HEK293 (cell line): ENCODE measurements around the gene TRPM6.
"Not testable (repeated sequence)": the region's sequence is repeated elsewhere in the genome, so short reads cannot be mapped to it uniquely, and the experiment has no call there.

ENCODE experiments used
- CTCF ChIA-PET: fragments of 350-600 bp; formaldehyde crosslinking; extraction: SDS; loops from one replicate; lab custom pipeline; 2021; ENCODE audit warnings: antibody characterized with exemption; lab: Yijun Ruan, JAX
- POLR2A ChIA-PET: fragments of 300-600 bp; formaldehyde crosslinking; extraction: SDS; loops from one replicate; lab custom pipeline; 2020; ENCODE audit warnings: antibody characterized with exemption, inconsistent platforms; lab: Yijun Ruan, JAX
- H3K27ac ChIP-seq: fragments of 200-500 bp; sonication (Bioruptor generic); 2 replicates; pipeline ENCODE4 v1.5.1; 2014; ENCODE audit warnings: low read depth, low read length, control low read depth, inconsistent platforms; ENCODE audit errors: extremely low read depth
- H3K36me3 ChIP-seq, 2 experiments: fragments of 200-500 bp in 1 of 2; sonication (Bioruptor generic) in 1 of 2; 1 replicate in 1 of 2; 2 replicates in 1 of 2; pipeline ENCODE4 v1.5.1; 2014 to 2017; ENCODE audit warnings: inconsistent platforms in 2 of 2, low read length in 2 of 2; ENCODE audit not compliant: control insufficient read depth in 2 of 2, insufficient read depth in 1 of 2
- H3K4me1 ChIP-seq: fragments of 200-500 bp; sonication (Bioruptor generic); 2 replicates; pipeline ENCODE4 v1.5.1; 2014; ENCODE audit warnings: mild to moderate bottlenecking, low read length, inconsistent platforms; ENCODE audit not compliant: control insufficient read depth, insufficient read depth
- H3K4me3 ChIP-seq: 2 replicates; pipeline ENCODE4 v1.5.1; 2011; ENCODE audit warnings: low read depth, mild to moderate bottlenecking, control low read depth, low read length, moderate library complexity
- H3K9me3 ChIP-seq: fragments of 200-500 bp; sonication (Bioruptor generic); 2 replicates; pipeline ENCODE4 v1.5.1; 2014; ENCODE audit warnings: low read depth, low read length, inconsistent platforms; ENCODE audit not compliant: control insufficient read depth, insufficient read depth
- FEZF1 ChIP-seq: fragments of 450-650 bp; formaldehyde crosslinking; IDR thresholded peaks from 2 replicates; pipeline ENCODE4 v1.5.1; 2016; ENCODE audit warnings: missing biosample characterization, missing genetic modification characterization
- GLIS1 ChIP-seq: fragments of 450-650 bp; formaldehyde crosslinking; IDR thresholded peaks from 2 replicates; pipeline ENCODE4 v1.5.1; 2016; ENCODE audit warnings: missing biosample characterization, missing genetic modification characterization
- IKZF3 ChIP-seq: fragments of 450-650 bp; IDR thresholded peaks from 2 replicates; pipeline ENCODE4 v1.5.0; 2018; ENCODE audit warnings: missing biosample characterization, mild to moderate bottlenecking, missing genetic modification characterization, moderate library complexity
- MEIS1 ChIP-seq: sonication (generic); formaldehyde crosslinking; IDR thresholded peaks from 2 replicates; pipeline ENCODE4 v1.8.1; 2022; ENCODE audit warnings: missing genetic modification reagents, mild to moderate bottlenecking, borderline replicate concordance
- REST ChIP-seq: fragments of 450-650 bp; formaldehyde crosslinking; IDR thresholded peaks from 2 replicates; pipeline ENCODE4 v1.5.1; 2016; ENCODE audit warnings: missing biosample characterization, missing genetic modification characterization
- SP3 ChIP-seq: fragments of 450-650 bp; formaldehyde crosslinking; IDR thresholded peaks from 2 replicates; pipeline ENCODE4 v1.5.1; 2016; ENCODE audit warnings: missing biosample characterization, missing genetic modification characterization
- ZBTB11 ChIP-seq: fragments of 450-650 bp; formaldehyde crosslinking; conservative IDR thresholded peaks from 2 replicates; pipeline ENCODE4 v1.5.1; 2016; ENCODE audit warnings: low read depth, missing biosample characterization, missing genetic modification characterization
- ZNF133 ChIP-seq: fragments of 450-650 bp; formaldehyde crosslinking; IDR thresholded peaks from 2 replicates; pipeline ENCODE4 v1.5.1; 2016; ENCODE audit warnings: missing biosample characterization, missing genetic modification characterization
- ZNF140 ChIP-seq: fragments of 450-650 bp; formaldehyde crosslinking; IDR thresholded peaks from 2 replicates; pipeline ENCODE4 v1.5.1; 2016; ENCODE audit warnings: missing biosample characterization, missing genetic modification characterization
- ZNF148 ChIP-seq: fragments of 450-650 bp; formaldehyde crosslinking; IDR thresholded peaks from 2 replicates; pipeline ENCODE4 v1.5.0; 2017; ENCODE audit warnings: missing biosample characterization, missing genetic modification characterization, borderline replicate concordance
- ZNF26 ChIP-seq: fragments of 450-650 bp; formaldehyde crosslinking; IDR thresholded peaks from 2 replicates; pipeline ENCODE4 v1.5.1; 2016; ENCODE audit warnings: missing biosample characterization, missing genetic modification characterization
- ZNF394 ChIP-seq: fragments of 450-650 bp; formaldehyde crosslinking; IDR thresholded peaks from 2 replicates; pipeline ENCODE4 v1.5.1; 2016; ENCODE audit warnings: missing biosample characterization, missing genetic modification characterization, mild to moderate bottlenecking, moderate library complexity, borderline replicate concordance
- ZNF404 ChIP-seq: fragments of 450-650 bp; formaldehyde crosslinking; IDR thresholded peaks from 2 replicates; pipeline ENCODE4 v1.5.1; 2017; ENCODE audit warnings: missing biosample characterization, missing genetic modification characterization
- ZNF426 ChIP-seq: fragments of 450-650 bp; formaldehyde crosslinking; IDR thresholded peaks from 2 replicates; pipeline ENCODE4 v1.5.1; 2017; ENCODE audit warnings: missing biosample characterization, missing genetic modification characterization, mild to moderate bottlenecking, inconsistent platforms, moderate library complexity
- ZNF433 ChIP-seq: fragments of 450-650 bp; formaldehyde crosslinking; IDR thresholded peaks from 2 replicates; pipeline ENCODE4 v1.5.1; 2016; ENCODE audit warnings: missing biosample characterization, missing genetic modification characterization, low read depth
- ZNF48 ChIP-seq: fragments of 450-650 bp; formaldehyde crosslinking; IDR thresholded peaks from 2 replicates; pipeline ENCODE4 v1.5.1; 2016; ENCODE audit warnings: missing biosample characterization, missing genetic modification characterization
- ZNF530 ChIP-seq: fragments of 450-650 bp; formaldehyde crosslinking; IDR thresholded peaks from 2 replicates; pipeline ENCODE4 v1.5.1; 2016; ENCODE audit warnings: low read depth, missing biosample characterization, missing genetic modification characterization
- ZNF654 ChIP-seq: fragments of 450-650 bp; formaldehyde crosslinking; IDR thresholded peaks from 2 replicates; pipeline ENCODE4 v1.5.1; 2016; ENCODE audit warnings: low read depth, missing biosample characterization, missing genetic modification characterization
- ZNF664 ChIP-seq: fragments of 450-650 bp; formaldehyde crosslinking; IDR thresholded peaks from 2 replicates; pipeline ENCODE4 v1.5.1; 2016; ENCODE audit warnings: missing biosample characterization, missing genetic modification characterization
- ZNF707 ChIP-seq: fragments of 450-650 bp; formaldehyde crosslinking; IDR thresholded peaks from 2 replicates; pipeline ENCODE4 v1.5.1; 2016; ENCODE audit warnings: missing biosample characterization, missing genetic modification characterization
- ZNF785 ChIP-seq: fragments of 450-650 bp; formaldehyde crosslinking; IDR thresholded peaks from 2 replicates; pipeline ENCODE4 v1.5.1; 2016; ENCODE audit warnings: missing biosample characterization, missing genetic modification characterization
- ZNF837 ChIP-seq: fragments of 450-650 bp; formaldehyde crosslinking; IDR thresholded peaks from 2 replicates; pipeline ENCODE4 v1.5.1; 2016; ENCODE audit warnings: missing biosample characterization, missing genetic modification characterization
- ZXDB ChIP-seq: fragments of 450-650 bp; formaldehyde crosslinking; IDR thresholded peaks from 2 replicates; pipeline ENCODE4 v1.5.1; 2016; ENCODE audit warnings: missing biosample characterization, missing genetic modification characterization

Gene TRPM6

GRCh38 chr9:74907085-74907484, 19.4 kb upstream of the TRPM6 start:
- Histone ChIP-seq H3K4me1 (no peaks in the 10 kb centered on the region), H3K9me3 (no peaks in the 10 kb centered on the region), H3K4me3 (no peak overlapping the region), H3K36me3 (no peaks in the 10 kb centered on the region), H3K27ac (no peak overlapping the region)
- CTCF ChIA-PET, result interaction anchor here (0.5 kb wide), 1 partner anchor 35 kb away, joined by 3 read pairs; no protein-coding TSS in a partner anchor
- POLR2A ChIA-PET, result no interaction called here
- TF ChIP-seq ZNF654, result no peak
- no peak for TF ChIP-seq SP3
- no peak for TF ChIP-seq ZNF530 (tag by site-specific recombination)
- no peak for TF ChIP-seq ZNF664
- TF ChIP-seq ZNF785, result no peak
- TF ChIP-seq ZNF433 (tag by site-specific recombination), result no peak
- no peak for TF ChIP-seq ZNF26 (tag by site-specific recombination)
- no peak for TF ChIP-seq IKZF3 (tag by site-specific recombination)
- TF ChIP-seq ZNF837 (tag by site-specific recombination), result no peak
- no peak for TF ChIP-seq ZNF48 (tag by site-specific recombination)
- no peak for TF ChIP-seq ZNF404 (tag by site-specific recombination)
- TF ChIP-seq FEZF1 (tag by site-specific recombination), result no peak
- no peak for TF ChIP-seq GLIS1 (tag by site-specific recombination)
- no peak for TF ChIP-seq ZNF148

- Histone ChIP-seq H3K4me3 (no peak overlapping the region), H3K27ac (no peak overlapping the region), H3K9me3 (no peaks in the 10 kb centered on the region), H3K36me3 (no peaks in the 10 kb centered on the region), H3K4me1 (no peaks in the 10 kb centered on the region)
- POLR2A ChIA-PET, result no interaction called here
- no peak for TF ChIP-seq MEIS1
- no peak for TF ChIP-seq ZNF133
- TF ChIP-seq ZNF707 (tag by site-specific recombination), result no peak
- CTCF ChIA-PET, result no interaction called here
Observed at GRCh38 chr9:74901001-74901400, 13.3 kb upstream of the TRPM6 start.

- POLR2A ChIA-PET, H3K27ac ChIP-seq, H3K9me3 ChIP-seq, H3K4me1 ChIP-seq, H3K36me3 ChIP-seq, H3K4me3 ChIP-seq: not testable (repeated sequence)
- CTCF ChIA-PET, result interaction anchor here (1.9 kb wide), 1 partner anchor 64 kb away, joined by 6 read pairs; the partner anchor contains the start of gene C9orf40
- TF ChIP-seq ZBTB11 (tag by site-specific recombination) (peak; percentile 68), ZNF140 (tag by site-specific recombination) (peak; percentile 68; the same call in 1 of the 2 replicates), ZNF394 (tag by site-specific recombination) (peak; percentile 86), REST (tag by site-specific recombination) (peak; percentile 54; the same call in 1 of the 2 replicates), ZXDB (tag by site-specific recombination) (0 out of 2 replicates have a peak, but pooled peaks have one; percentile 19), ZNF664 (peak; percentile 44; the same call in 1 of the 2 replicates), ZNF426 (tag by site-specific recombination) (peak; percentile 72)
Observed at GRCh38 chr9:74888449-74888848, 728 bp upstream of the TRPM6 start.
